SK-N-SH treated with all-trans-retinoic acid at 6 μM for 48 hours (cell line): ENCODE measurements around the gene TDRD7.

Experiments used
- ARNTL ChIP-seq: fragments of 450-650 bp; formaldehyde crosslinking; IDR thresholded peaks from 2 replicates; pipeline ENCODE4 v1.5.0; 2020; ENCODE audit warnings: low read depth, mild to moderate bottlenecking, moderate library complexity, borderline replicate concordance
- BACH2 ChIP-seq: fragments of 250-450 bp; sonication (Bioruptor Pico); IDR thresholded peaks from 2 replicates; pipeline ENCODE4 v1.9.0; 2021; ENCODE audit warnings: mild to moderate bottlenecking, borderline replicate concordance
- RARB ChIP-seq: fragments of 250-450 bp; sonication (Bioruptor Pico); IDR thresholded peaks from 2 replicates; pipeline ENCODE4 v1.8.0; 2021; ENCODE audit warnings: mild to moderate bottlenecking, moderate library complexity
- TSHZ2 ChIP-seq: fragments of 250-450 bp; sonication (Bioruptor Pico); IDR thresholded peaks from 2 replicates; pipeline ENCODE4 v1.5.0; 2020; ENCODE audit warnings: mild to moderate bottlenecking, moderate library complexity
- ZFP30 ChIP-seq: fragments of 450-650 bp; formaldehyde crosslinking; IDR thresholded peaks from 2 replicates; pipeline ENCODE4 v1.5.0; 2022; ENCODE audit warnings: mild to moderate bottlenecking, moderate library complexity
- TF ChIP-seq, protein P1 (sequence below): fragments of 250-450 bp; sonication (Bioruptor Pico); IDR thresholded peaks from 2 replicates; pipeline ENCODE4 v1.8.0; 2020; ENCODE audit warnings: mild to moderate bottlenecking, moderate library complexity, borderline replicate concordance
- TF ChIP-seq, protein P2 (sequence below): fragments of 250-450 bp; sonication (Bioruptor Pico); IDR thresholded peaks from 2 replicates; pipeline ENCODE4 v1.8.0; 2021; ENCODE audit warnings: low read depth, mild to moderate bottlenecking, moderate library complexity, borderline replicate concordance

- TF ChIP-seq, protein P1, sequence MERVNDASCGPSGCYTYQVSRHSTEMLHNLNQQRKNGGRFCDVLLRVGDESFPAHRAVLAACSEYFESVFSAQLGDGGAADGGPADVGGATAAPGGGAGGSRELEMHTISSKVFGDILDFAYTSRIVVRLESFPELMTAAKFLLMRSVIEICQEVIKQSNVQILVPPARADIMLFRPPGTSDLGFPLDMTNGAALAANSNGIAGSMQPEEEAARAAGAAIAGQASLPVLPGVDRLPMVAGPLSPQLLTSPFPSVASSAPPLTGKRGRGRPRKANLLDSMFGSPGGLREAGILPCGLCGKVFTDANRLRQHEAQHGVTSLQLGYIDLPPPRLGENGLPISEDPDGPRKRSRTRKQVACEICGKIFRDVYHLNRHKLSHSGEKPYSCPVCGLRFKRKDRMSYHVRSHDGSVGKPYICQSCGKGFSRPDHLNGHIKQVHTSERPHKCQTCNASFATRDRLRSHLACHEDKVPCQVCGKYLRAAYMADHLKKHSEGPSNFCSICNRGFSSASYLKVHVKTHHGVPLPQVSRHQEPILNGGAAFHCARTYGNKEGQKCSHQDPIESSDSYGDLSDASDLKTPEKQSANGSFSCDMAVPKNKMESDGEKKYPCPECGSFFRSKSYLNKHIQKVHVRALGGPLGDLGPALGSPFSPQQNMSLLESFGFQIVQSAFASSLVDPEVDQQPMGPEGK (CRISPR knock-in tag) = no peak
- TF ChIP-seq TSHZ2 (CRISPR knock-in tag) = no peak
- no peak for TF ChIP-seq ARNTL (CRISPR knock-in tag)
- no peak for TF ChIP-seq RARB (CRISPR knock-in tag)
- no peak for TF ChIP-seq ZFP30 (CRISPR knock-in tag)
- TF ChIP-seq, protein P2, sequence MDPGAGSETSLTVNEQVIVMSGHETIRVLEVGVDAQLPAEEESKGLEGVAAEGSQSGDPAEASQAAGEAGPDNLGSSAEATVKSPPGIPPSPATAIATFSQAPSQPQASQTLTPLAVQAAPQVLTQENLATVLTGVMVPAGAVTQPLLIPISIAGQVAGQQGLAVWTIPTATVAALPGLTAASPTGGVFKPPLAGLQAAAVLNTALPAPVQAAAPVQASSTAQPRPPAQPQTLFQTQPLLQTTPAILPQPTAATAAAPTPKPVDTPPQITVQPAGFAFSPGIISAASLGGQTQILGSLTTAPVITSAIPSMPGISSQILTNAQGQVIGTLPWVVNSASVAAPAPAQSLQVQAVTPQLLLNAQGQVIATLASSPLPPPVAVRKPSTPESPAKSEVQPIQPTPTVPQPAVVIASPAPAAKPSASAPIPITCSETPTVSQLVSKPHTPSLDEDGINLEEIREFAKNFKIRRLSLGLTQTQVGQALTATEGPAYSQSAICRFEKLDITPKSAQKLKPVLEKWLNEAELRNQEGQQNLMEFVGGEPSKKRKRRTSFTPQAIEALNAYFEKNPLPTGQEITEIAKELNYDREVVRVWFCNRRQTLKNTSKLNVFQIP = no peak
- no peak for TF ChIP-seq BACH2 (CRISPR knock-in tag)
Observed at GRCh38 chr9:97459326-97459725, 47.4 kb downstream of the TDRD7 start.
